ENCODE measurements around the gene FOXA2.

Gene FOXA2

GRCh38 chr20:22567944-22568871, 16.2 kb downstream of the FOXA2 start:
- H3K9me3 ChIP-seq (ENCODE audit: low read depth, low read length): no peaks in the 10 kb centered on the region
- no peak overlapping the region for H3K27ac ChIP-seq
- H3K9ac ChIP-seq (ENCODE audit: insufficient read length): no peak overlapping the region
- DNase-seq (ENCODE audit: low read depth, low spot score): no peak
- TF ChIP-seq EZH2 (IDR thresholded peaks at IDR 0.05) (no peak), POLR2AphosphoS5 (IDR thresholded peaks at IDR 0.05; ENCODE audit: borderline replicate concordance, low read depth, low read length) (no peak), FOXP2 (optimal IDR thresholded peaks at IDR 0.05; ENCODE audit: control extremely low read depth, extremely low read length, insufficient read depth) (no peak)
- no peak overlapping the region for H3K4me3 ChIP-seq
- no peaks in the 10 kb centered on the region for H3K36me3 ChIP-seq (ENCODE audit: insufficient read depth, low read length)

GRCh38 chr20:22566876-22567658, 17.3 kb downstream of the FOXA2 start:
- Histone ChIP-seq H3K27ac (no peak overlapping the region), H3K36me3 (ENCODE audit: insufficient read depth, low read length) (no peaks in the 10 kb centered on the region), H3K4me3 (no peak overlapping the region), H3K9ac (ENCODE audit: insufficient read length) (no peak overlapping the region), H3K9me3 (ENCODE audit: low read depth, low read length) (no peaks in the 10 kb centered on the region)
- TF ChIP-seq EZH2 (IDR thresholded peaks at IDR 0.05) (peak; percentile 11), FOXP2 (optimal IDR thresholded peaks at IDR 0.05; ENCODE audit: control extremely low read depth, extremely low read length, insufficient read depth) (no peak), POLR2AphosphoS5 (IDR thresholded peaks at IDR 0.05; ENCODE audit: borderline replicate concordance, low read depth, low read length) (no peak)
- DNase-seq (ENCODE audit: low read depth, low spot score): no peak

GRCh38 chr20:22563062-22563965, 21.1 kb downstream of the FOXA2 start:
- no peak for DNase-seq (ENCODE audit: low read depth, low spot score)
- Histone ChIP-seq H3K4me3 (no peak overlapping the region), H3K27ac (no peak overlapping the region), H3K9ac (ENCODE audit: insufficient read length) (no peak overlapping the region), H3K9me3 (ENCODE audit: low read depth, low read length) (no peaks in the 10 kb centered on the region), H3K36me3 (ENCODE audit: insufficient read depth, low read length) (no peaks in the 10 kb centered on the region)
- no peak for TF ChIP-seq POLR2AphosphoS5 (IDR thresholded peaks at IDR 0.05; ENCODE audit: borderline replicate concordance, low read depth, low read length)
- no peak for TF ChIP-seq FOXP2 (optimal IDR thresholded peaks at IDR 0.05; ENCODE audit: control extremely low read depth, extremely low read length, insufficient read depth)
- no peak for TF ChIP-seq EZH2 (IDR thresholded peaks at IDR 0.05)

GRCh38 chr20:22562620-22563019, 21.8 kb downstream of the FOXA2 start:
- Histone ChIP-seq H3K27ac (no peak overlapping the region), H3K36me3 (ENCODE audit: insufficient read depth, low read length) (no peaks in the 10 kb centered on the region)

GRCh38 chr20:22561965-22562577, 22.3 kb downstream of the FOXA2 start:
- no peaks in the 10 kb centered on the region for H3K36me3 ChIP-seq (ENCODE audit: insufficient read depth, low read length)

More at GRCh38 chr20:22562620-22563019, 21.8 kb downstream of the FOXA2 start:
- Histone ChIP-seq H3K9me3 (ENCODE audit: low read depth, low read length) (no peaks in the 10 kb centered on the region), H3K9ac (ENCODE audit: insufficient read length) (no peak overlapping the region), H3K4me3 (no peak overlapping the region)
- DNase-seq (ENCODE audit: low read depth, low spot score): no peak
- TF ChIP-seq FOXP2 (optimal IDR thresholded peaks at IDR 0.05; ENCODE audit: control extremely low read depth, extremely low read length, insufficient read depth) (no peak), POLR2AphosphoS5 (IDR thresholded peaks at IDR 0.05; ENCODE audit: borderline replicate concordance, low read depth, low read length) (no peak), EZH2 (IDR thresholded peaks at IDR 0.05) (no peak)

GRCh38 chr20:22560817-22561216, 23.6 kb downstream of the FOXA2 start:
- no peak overlapping the region for H3K27ac ChIP-seq
- H3K9me3 ChIP-seq (ENCODE audit: low read depth, low read length): no peaks in the 10 kb centered on the region
- H3K4me3 ChIP-seq: no peak overlapping the region
- no peaks in the 10 kb centered on the region for H3K36me3 ChIP-seq (ENCODE audit: insufficient read depth, low read length)
- no peak overlapping the region for H3K9ac ChIP-seq (ENCODE audit: insufficient read length)
- TF ChIP-seq POLR2AphosphoS5 (IDR thresholded peaks at IDR 0.05; ENCODE audit: borderline replicate concordance, low read depth, low read length) (no peak), EZH2 (IDR thresholded peaks at IDR 0.05) (no peak), FOXP2 (optimal IDR thresholded peaks at IDR 0.05; ENCODE audit: control extremely low read depth, extremely low read length, insufficient read depth) (no peak)
- no peak for DNase-seq (ENCODE audit: low read depth, low spot score)

More at GRCh38 chr20:22561965-22562577, 22.3 kb downstream of the FOXA2 start:
- Histone ChIP-seq H3K27ac (no peak overlapping the region), H3K9ac (ENCODE audit: insufficient read length) (no peak overlapping the region), H3K9me3 (ENCODE audit: low read depth, low read length) (no peaks in the 10 kb centered on the region), H3K4me3 (no peak overlapping the region)
- TF ChIP-seq POLR2AphosphoS5 (IDR thresholded peaks at IDR 0.05; ENCODE audit: borderline replicate concordance, low read depth, low read length) (no peak), EZH2 (IDR thresholded peaks at IDR 0.05) (no peak), FOXP2 (optimal IDR thresholded peaks at IDR 0.05; ENCODE audit: control extremely low read depth, extremely low read length, insufficient read depth) (no peak)
- no peak for DNase-seq (ENCODE audit: low read depth, low spot score)

- no peak overlapping the region for H3K9ac ChIP-seq (ENCODE audit: insufficient read length)
- no peak overlapping the region for H3K27ac ChIP-seq
- DNase-seq (ENCODE audit: low read depth, low spot score): no peak
- H3K36me3 ChIP-seq (ENCODE audit: insufficient read depth, low read length): no peaks in the 10 kb centered on the region
- TF ChIP-seq EZH2 (IDR thresholded peaks at IDR 0.05) (no peak), POLR2AphosphoS5 (IDR thresholded peaks at IDR 0.05; ENCODE audit: borderline replicate concordance, low read depth, low read length) (no peak), FOXP2 (optimal IDR thresholded peaks at IDR 0.05; ENCODE audit: control extremely low read depth, extremely low read length, insufficient read depth) (no peak)
- H3K9me3 ChIP-seq (ENCODE audit: low read depth, low read length): no peaks in the 10 kb centered on the region
- H3K4me3 ChIP-seq: no peak overlapping the region
These were observed 24.6 kb downstream of the FOXA2 start for GRCh38 chr20:22559711-22560318.

Measured in SK-N-MC (cell line).